Ureter (tissue), 1 donor: Measurements from ENCODE around the gene CAMKMT. TPM values are rescaled to one million over a fixed set of nuclear protein-coding genes. Genes with fewer than 3 reads are reported as not detected.

Source experiments
- DNase-seq: peaks from one replicate; pipeline ENCODE4 v3.0.0-alpha.2; 2020; ENCODE audit warnings: low spot score
- total RNA-seq: library from RNA; stranded (reverse); gene quantifications from one replicate; pipeline ENCODE4 v1.2.4, GENCODE V29; 2023
- donor health status: DM: yes; HTN: yes; CAD: no.

CAMKMT gene
- total RNA-seq, 1 donor from 2014 or later: 23.6 TPM

DNA sequence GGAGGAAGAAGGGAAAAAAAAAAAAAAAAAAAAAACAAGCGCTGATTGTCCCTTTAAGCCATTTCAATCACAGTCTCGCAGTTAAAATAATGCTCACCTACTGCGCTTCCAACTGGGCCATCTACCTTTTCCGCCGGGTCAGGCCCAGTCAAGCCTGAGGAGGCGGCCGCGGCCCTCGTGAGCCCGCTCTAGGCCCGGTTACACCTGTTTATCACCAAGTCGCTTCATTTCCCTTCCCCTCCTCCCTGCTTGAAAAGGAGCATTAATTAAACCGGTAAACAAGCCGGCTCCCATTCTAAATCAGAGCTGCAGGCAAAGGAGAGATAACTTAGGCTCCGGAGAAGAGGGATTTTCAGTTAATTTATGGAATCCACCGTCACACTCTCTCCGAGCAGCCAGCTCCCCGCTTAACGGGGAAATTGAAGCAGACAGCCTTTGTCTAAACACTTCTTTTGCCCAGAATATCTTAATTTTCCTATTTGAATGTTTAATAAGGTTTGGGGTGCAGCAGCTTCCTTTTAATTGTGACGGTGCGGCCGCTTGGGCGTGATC lies 439.6 kb downstream of the CAMKMT start:
- no peak for DNase-seq

DNA sequence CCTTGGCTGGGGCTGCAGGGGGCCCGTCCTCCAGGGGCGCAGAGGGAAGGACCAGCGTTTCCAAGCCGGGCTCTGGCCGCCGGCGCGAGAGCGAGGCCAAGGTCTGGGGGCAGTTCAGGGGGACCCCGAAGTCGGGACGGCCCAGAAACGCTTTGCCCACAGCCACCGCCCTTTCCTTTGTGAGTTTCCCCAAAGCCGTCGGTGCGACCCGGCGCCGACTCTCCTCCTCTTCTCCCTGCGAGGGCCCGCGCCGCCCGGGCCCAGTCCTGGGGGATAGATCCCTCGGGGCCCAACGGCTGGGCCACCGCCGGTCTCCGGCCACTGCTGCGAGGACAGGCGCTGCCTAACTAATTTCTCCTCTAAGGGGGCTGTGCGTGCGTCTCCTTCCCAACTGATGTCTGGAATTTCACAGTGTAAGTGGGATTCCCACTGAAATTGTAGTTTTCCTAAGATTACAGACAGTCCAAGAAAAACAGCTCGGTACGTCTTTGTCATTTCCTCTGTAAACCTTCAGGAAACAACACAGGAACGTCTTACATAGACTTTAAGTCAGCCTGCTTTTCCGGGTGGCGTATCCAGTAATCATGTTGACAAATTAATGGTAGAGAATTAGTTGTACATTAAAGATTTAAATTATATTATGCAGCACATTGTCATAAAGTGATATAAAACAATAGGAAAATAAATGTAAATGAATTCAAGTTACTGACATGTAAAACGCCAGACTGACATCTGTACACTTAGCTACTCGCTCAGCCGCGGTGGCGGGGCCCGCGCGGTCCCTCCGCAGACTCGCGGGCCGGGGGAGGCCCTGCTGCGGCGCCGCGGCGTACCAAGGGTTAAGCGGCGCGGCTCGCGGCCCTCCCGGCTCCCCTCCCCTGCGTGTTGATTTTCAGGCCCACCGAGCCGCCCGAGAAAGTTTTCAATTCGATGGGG lies 440.4 kb downstream of the CAMKMT start:
- no peak for DNase-seq

- DNase-seq: no peak
Measured at GRCh38 chr2:44802777-44803424, 441.2 kb downstream of the CAMKMT start.

DNA sequence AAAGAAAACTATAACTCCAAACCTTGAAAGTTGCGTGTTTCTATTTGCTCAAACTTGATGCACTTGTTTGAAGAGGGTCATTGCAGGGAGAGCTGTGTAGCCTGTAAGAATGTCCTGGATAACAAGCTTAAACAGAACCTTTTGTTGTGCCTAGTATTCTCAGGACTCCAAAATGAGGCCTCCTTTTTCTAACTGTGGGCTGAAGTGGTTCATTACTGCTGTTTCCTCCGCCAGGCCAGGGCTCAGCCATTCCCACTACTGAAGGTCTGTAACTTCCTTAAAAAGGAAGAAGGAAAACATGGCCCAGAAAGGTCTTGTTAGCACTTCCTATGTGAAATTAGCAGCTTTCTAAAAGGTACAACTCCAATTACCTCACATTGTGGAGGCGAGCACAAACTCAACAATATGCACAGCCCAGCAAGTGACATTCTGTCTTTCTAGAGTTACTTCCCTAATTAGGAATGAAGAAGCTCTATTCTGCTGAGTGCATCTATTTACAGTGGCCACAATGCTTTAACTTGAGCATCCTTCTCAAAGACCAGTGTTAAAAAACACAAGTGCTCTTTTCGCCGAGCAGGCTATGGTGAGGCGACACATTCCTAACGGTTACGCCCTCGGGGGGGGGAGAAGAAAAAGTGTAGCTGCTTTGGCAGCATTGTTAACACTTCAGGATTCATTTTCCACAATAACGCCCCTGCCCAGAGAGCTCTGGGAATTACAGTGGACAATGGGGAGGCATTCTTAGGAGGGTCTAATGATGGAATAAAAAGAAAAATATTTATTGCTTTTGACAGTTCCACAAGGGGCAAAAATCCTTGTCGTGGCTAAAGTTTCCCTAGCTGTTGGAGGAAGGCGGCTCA lies 442.9 kb downstream of the CAMKMT start:
- no peak for DNase-seq

- DNase-seq: no peak
Measured at GRCh38 chr2:44805401-44806235, 443.9 kb downstream of the CAMKMT start.

GRCh38 chr2:44807201-44808025 lies 445.7 kb downstream of the CAMKMT start:
- DNase-seq: no peak

- DNase-seq: no peak
Measured at GRCh38 chr2:44810892-44811530, 449.3 kb downstream of the CAMKMT start.

GRCh38 chr2:44813165-44813564 lies 451.4 kb downstream of the CAMKMT start:
- no peak for DNase-seq

GRCh38 chr2:44813658-44814057 lies 451.9 kb downstream of the CAMKMT start:
- DNase-seq: no peak

DNA sequence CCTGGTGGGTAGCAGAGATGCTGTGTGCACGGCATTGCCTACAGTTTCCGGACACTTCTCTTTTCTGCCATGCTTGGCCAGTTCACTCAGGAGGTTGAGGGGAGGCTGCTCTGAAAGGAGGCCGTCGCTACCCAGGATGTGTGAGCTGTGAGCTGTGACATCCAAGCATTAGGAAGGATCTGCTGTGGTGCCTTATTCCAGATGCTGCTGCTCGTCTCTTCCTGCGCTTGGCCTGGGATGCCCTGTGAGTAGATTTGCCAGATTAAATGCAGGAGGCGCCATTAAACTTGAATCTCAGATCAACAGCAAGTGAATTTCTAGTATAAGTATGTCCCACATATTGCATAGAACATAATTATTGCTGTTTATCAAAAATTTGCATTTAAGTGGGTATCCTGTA lies 455.5 kb downstream of the CAMKMT start:
- no peak for DNase-seq

GRCh38 chr2:44817673-44818335 lies 456.1 kb downstream of the CAMKMT start:
- no peak for DNase-seq

- no peak for DNase-seq
Measured at GRCh38 chr2:44819061-44819460, 457.3 kb downstream of the CAMKMT start.

- DNase-seq: no peak
Measured at GRCh38 chr2:44821500-44821899, 459.8 kb downstream of the CAMKMT start.

- no peak for DNase-seq
Measured at GRCh38 chr2:44822174-44822573, 460.4 kb downstream of the CAMKMT start.

Other genes with a start within 250 kb of the CAMKMT start
- 54.8 TPM for gene PPM1B, start 193.1 kb upstream of the CAMKMT start, total RNA-seq
- 0.16 TPM for gene SLC3A1, start 86.5 kb upstream of the CAMKMT start, total RNA-seq
- 72.2 TPM for gene PREPL, start 453 bp upstream of the CAMKMT start, total RNA-seq